Measurements from ENCODE around the gene C13orf46. TPM values are rescaled to one million over a fixed set of nuclear protein-coding genes. Genes with fewer than 3 reads are reported as not detected.
"Not testable (repeated sequence)": the region's sequence is repeated elsewhere in the genome, so short reads cannot be mapped to it uniquely, and the experiment has no call there.

The C13orf46 gene
- not detected in 2 replicates for total RNA-seq (2014; rRNA removed; shearing (Covaris generic))

DNA sequence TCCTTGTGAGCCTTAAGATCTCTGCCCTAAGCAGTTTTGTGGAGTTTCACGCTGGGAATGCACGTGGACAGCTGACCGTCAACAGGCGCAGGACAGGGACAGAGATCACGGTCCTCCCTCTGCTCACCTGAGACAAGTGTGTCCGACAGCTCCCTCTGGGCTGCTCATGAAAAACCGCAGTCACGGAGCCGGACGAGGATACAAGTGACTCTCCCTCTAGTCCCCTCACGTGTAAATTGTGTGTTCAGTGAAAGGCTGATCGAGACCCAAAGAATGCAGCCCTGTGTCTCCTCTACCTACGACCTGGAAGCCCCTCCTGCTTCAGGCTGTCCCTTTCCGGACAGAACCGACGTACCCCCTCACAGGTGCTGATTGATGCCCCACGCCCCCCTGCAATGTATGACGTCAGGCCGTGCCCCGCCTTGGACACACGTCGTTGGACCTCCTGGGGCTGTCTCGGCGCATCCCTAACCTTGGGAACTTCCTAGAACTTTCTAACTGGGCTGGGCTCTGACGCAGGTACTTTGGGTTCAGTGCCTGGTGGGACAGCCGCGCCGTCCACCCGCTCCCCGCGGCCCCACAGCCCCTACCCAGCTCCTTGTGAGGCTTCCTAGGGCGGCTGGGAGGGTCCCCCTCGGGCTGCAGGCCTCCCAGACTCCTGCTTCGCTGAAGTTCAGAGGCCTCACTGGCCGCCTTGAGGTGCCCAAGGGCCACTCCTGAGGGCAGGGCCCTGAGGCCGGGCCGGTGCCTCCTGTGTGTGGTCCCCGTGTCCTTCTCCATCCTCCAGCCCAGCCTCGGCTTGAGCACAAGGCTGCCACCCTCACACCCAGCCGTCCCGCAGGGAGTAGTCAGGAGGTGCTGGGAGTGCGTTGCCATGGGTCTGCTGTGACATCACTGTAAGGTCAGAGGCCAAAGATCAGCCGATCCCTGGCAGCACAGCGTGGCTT lies at the start of gene C13orf46:
Gene C13orf46, minus strand, starts transcription at position 859 of the 947 bp plus-strand sequence. Its CDS starts 79 bp downstream, at position 780.
- no peak for DNase-seq (ENCODE audit: low spot score)

DNA sequence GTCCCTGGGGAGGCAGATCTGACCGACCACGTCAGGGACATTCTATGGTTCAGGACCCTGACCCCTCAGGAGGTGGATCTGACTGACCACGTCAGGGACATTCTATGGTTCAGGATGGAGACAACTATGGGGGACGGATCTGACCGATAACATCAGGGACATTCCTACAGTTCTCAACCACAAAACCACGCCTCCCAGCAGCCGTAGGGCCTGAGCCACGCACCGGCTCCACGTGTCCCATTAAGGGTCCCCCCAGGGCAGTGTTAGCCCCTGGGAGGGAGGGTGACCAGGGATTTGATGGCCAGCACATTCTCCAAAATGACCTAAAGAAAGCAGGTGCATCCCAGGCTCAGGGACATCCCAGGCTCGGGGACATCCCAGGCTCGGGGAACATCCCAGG lies 49.0 kb upstream of the C13orf46 start:
- DNase-seq (ENCODE audit: low spot score), result no peak

DNA sequence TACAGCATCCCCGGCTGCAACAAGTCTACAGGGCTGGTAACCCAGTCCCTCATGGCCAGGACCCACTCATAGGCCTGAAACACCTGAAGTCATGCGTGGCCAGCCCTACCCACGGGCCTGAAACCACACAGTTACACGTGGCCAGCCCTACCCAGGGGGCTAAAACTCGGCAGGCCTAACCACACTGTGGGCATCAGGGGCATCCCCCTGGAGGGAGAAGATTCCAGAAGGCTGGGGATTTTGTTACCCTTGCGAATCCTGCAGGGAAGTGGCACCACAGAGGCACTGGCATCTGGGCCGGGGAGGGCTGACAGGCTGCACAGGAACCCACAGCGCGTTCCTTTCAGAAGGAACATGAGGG lies 48.4 kb upstream of the C13orf46 start:
- no peak for DNase-seq (ENCODE audit: low spot score)

DNA sequence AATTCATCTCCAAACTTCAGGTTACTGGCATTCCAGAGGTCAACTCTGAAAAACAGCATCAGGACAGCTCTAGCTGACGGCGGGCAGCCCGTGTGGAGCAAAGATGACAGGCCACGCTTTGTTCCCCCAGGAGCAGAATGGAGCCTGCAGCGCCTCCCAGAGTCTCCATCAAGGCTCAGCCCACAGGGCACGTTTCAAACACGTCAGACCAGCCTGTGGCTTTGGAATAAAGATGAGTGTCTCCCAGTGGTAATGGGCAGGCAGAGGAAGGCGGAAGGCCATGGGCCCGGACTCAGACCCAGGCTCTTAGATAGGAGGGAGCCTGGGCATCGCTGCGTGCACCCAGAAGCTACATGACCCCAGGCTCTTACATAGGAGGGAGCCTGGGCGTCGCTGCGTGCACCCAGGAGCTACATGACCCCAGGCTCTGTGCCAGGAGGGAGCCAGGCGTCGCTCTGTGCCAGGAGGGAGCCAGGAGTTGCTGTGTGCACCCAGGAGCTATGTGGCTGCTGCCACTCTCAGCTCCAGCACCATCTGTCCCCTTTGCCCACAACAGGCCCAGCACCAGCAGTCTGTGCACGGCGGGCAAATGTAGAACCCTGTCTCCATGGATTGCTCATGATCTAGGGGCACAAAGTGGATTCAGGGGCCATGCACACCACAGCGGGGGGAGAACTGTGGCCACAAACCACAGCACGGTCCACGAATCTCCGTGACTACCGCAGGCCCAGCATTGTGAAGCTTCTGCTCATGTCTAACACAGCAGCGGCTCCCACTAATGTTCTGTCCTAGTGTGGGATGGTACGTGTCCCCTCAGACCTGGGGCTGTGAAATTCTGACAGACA lies 47.8 kb upstream of the C13orf46 start:
- no peak for DNase-seq (ENCODE audit: low spot score)

DNA sequence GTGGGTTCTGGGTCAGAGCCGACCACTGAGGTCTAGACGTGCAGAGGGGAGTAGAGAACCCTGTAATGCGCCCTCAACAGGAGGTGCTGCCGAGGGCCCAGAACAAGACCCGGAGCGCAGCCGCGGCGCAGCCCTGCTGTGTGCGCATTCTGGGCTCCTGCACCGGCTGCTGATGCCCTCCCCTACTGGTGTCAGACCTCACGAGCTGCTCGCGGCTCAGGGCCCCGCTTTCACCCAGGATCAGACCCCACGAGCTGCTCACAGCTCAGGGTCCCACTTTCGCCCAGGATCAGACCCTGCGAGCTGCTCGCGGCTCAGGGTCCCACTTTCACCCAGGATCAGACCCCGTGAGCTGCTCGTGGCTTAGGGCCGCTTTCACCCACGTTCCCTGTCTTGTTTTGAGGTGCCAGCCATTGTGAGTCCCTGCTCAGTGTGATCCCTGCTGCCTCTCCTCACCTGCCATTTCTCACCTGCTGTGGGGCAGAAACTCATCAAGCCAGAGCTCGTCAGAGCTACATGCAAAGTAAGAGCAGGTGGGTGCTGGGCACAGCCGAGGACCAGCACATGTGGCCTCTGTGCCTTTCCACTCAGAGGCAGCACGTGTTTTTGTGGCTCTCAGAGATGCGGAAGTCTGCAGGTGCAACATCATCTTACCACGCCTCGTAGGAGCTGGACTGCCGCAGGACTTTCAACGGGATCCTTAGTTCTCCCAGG lies 47.0 kb upstream of the C13orf46 start:
- DNase-seq (ENCODE audit: low spot score), result no peak

DNA sequence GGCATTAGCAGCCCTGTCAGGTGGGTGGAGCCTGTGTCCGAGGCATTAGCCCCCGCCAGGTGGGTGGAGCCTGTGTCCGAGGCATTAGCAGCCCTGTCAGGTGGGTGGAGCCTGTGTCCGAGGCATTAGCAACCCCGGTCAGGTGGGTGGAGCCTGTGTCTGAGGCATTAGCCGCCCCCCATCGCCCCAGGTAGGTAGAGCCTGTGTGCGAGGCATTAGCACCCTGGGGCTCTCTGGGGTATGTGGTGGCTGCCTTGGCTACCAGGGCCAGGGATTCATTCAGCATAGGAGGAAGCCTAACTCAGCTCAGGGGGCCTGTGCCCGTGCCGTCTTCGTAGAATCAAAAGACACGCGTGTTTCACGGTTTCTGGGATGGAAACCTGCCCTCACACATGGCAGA lies 46.3 kb upstream of the C13orf46 start:
- DNase-seq (ENCODE audit: low spot score), result not testable (repeated sequence)

DNA sequence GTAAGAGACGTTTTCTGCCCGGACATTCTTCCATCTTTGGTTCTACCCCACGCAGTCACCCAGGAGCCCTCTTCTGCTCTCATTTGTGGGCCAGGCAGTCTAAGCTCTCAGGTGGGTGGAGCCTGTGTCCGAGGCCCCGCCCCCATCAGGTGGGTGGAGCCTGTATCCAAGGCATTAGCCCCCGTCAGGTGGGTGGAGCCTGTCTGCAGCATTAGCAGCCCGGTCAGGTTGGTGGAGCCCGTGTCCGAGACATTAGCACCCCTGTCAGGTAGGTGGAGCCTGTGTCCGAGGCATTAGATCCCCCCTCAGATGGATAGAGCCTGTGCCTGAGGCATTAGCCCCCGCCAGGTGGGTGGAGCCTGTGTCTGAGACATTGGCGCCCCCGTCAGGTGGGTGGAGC lies 45.5 kb upstream of the C13orf46 start:
- no peak for DNase-seq (ENCODE audit: low spot score)

DNA sequence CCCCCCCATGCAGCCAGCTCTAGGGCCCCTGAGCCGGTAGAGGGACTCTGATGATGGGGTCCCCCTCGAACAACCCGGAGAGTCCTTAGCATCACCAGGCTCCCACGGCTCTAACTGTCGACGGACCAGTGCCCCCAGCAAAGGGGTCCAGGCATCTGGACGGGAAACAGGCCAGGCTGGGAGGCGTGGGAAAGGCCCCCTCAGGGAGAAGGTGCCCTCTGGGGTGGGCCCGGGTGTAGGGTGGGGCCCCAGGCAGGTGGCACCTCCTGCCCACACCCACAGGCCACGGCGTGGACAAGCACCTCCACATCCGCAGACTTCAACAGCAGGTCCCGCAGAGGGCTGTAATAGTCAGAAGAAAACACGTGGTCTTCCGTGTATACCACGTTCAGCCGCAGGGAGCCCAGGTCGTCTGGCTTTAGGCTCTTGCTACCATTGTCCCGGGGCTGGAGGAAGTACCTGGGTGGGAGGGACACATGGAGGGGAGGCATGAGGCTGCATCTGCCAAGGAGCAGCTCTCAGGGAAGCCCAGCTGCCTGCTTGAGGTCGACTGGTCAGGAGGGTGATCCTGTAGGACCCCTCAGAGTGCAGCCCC lies 44.7 kb upstream of the C13orf46 start:
- DNase-seq (ENCODE audit: low spot score), result no peak

DNA sequence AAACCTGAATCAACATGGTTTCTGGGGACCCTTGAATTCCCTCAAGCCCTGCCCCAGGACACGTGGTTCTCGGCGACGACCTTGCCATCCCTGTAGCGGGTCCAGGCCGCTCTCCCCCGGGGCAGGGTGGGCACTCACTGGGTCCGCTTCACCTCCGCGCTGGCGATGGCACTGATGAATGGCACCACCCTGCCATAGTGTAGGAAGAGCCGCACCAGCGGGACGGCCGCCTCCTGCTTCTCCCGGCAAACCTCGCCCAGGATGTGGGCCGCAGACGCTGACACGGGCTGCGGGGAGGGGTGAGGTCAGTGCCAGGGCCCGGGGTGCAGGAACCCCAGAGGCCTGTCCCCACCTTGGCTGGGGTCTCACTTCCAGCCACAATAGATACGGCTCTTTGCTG lies 44.1 kb upstream of the C13orf46 start:
- DNase-seq (ENCODE audit: low spot score), result no peak

DNA sequence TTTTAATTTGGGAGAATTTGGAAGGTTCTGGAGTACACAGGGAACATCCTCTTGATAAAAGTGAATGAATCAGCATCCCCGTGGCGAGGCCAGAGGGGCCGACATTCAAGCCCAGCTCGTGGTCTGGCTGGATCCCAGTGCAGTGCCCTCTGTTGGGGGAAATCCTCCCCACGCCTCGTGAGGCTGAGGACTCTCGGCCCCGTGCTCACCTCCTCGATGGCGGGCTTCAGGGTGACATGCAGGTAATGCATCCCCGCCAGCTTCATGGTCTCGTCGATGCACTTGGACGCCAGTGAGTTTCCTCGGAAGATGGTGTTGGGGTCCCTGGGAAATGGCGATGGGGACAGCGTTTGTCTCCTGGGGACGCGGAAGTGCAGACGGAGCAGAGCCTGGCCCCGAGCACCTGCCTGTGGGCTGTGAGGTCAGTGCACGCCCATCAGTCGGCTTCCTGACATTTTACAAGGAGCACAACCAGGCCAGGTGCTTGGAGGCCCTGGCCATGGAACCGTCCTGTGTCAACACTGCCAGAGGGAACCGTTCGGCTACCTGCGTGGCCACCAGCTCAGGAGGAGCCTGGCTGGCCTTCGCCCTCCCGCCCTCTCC lies 43.3 kb upstream of the C13orf46 start:
- no peak for DNase-seq (ENCODE audit: low spot score)

DNA sequence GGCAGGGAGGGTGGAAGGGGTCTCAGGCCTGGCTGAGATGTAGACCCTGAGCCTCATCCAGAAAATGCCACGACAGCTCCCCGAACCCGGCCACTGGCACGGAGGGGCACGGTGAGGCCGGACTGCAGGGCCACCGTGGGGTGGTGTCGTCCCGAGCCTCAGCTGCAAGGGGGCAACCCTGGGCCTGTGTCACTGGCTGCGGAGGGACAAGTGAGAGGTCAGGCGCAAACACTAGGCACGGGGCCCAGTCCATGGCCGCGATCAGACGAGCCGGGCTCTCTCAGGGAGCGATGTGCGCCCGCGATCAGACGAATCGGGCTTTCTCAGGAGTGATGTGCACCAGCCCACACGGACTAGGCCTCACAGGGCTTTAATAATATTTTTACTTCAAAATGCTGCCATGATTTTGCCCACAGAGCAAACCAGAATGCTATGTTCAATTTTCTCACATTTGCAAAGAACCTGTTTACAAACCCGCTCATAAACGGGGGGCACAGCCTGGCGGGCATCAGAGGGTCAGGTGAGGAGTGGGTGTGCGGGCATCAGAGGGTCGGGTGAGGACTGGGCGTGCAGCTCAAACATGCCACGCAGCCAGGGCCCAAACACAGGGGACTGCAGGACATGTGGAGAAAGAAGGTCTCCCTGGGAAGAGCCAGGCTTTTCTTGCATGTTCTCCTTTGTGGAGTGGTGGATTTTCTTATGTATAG lies 42.6 kb upstream of the C13orf46 start:
- no peak for DNase-seq (ENCODE audit: low spot score)

DNA sequence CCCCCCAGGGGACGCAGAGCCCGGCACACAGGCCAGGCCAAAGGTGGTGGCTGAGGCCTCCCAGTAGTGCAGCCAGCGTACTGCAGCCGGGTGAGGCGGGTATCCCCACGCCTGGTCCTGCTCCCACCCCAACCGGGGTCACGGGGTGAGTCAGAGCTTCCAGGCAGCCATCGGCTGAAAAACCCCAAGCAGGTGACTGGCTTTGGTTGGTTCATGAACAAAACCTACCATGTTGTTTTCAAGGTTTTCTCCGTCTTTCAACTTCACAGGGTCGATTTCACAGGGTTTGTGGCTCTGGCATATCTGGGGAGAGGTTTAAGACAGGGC lies 42.1 kb upstream of the C13orf46 start:
- DNase-seq (ENCODE audit: low spot score), result no peak

DNA sequence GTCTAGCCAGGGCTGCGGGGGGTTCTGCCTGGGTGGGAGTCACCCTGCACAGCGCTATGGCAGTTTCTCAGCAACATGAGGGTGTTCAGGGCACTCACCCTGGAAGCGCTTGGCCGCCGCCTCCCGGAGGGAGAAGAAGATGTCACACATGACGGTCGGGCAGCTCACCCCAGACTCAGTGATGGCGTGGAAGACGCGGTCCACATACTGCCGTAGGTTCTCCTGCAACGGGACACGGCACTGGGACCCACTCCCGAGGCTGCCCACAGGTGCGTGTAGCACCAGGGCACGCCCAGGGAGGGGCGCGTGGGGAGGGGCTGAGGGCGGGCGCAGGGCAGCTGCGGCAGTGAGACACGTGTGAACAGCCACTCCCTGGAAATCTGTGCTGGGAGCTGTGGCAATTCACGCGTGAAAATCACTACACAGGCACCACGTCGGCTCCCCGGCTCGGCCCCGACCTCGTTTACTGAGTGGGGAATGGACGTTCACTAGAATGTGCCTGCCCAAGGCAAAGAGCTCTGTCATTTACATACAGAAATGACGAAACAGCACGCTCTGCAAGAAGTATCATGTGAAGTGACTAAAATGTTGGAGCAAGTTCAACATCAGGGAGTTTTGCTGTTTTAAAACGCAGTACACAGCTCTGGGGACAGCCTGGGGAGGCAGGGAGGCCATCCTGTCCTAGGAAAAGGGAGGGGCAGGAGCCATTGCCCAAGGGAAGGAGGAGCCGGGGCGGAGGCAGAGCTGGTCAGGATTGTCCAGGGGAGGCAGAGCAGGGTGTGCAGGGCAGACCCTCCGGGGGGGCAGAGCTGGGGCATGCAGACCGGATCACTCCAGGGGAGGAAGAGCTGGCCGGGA lies 41.5 kb upstream of the C13orf46 start:
- DNase-seq (ENCODE audit: low spot score), result no peak

DNA sequence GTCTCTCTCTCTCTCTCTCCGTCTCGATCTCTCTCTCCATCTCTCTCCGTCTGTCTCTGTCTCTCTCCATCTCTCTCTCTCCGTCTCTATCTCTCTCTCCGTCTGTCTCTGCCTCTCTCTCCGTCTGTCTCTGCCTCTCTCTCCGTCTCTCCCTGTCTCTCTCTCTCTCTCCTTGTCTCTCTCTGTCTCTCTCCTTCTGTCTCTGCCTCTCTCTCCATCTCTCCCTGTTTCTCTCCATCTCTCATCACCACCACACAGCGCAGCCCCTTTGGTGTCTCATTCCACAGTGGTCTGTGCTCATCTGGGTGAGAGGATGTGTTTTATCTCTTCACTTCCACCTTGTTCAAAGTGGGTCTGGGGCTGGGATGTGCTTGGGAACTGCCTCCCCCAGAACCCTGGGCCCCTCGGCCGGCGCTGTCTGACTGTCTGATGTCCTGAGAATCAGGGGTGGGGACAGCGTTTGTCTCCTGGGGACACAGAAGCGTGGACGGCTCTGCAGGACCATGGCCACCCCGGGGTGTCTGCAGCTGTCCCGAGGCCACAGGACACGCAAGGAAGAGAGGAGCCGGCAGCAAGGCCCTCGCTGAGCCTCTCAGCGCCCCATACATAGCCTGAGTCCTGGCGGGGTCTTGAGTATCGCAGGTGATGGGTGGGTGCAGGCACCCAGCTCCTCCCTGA lies 40.2 kb upstream of the C13orf46 start:
- DNase-seq (ENCODE audit: low spot score), result no peak

DNA sequence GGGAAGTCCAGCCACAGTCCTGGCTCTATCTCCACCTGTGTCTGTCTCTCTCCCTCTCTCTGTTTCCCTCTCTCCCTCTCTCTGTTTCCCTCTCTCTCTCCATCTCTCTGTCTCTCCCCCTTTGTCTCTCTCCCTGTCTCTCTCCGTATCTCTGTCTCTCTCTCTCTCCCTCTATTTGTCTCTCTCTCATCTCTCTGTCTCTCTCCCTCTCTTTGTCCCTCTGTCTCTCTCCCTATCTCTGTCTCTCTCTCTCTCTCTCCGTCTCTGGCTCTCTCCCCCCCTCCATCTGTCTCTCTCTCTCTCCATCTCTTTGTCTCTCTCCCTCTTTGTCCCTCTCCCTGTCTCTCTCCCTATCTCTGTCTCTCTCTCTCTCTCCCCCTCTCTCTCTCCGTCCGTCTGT lies 39.5 kb upstream of the C13orf46 start:
- DNase-seq (ENCODE audit: low spot score), result no peak

DNA sequence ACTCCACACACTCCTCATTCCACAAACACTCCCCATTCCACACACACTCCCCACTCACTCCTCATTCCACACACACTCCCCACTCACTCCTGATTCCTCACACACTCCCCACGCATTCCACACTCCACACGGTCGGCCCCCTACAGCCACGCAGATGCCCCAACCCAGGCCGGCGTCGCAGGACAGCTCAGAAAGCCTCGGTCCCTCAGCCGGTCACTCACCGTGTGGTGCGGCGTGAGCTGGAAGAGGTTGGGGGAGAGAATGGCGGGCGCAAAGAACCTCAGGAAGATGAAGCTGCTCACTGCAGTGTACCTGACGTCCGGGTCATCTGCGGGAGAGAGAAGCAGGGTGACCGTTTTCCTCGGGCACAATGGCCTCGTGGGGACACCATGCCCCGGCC lies 39.0 kb upstream of the C13orf46 start:
- DNase-seq (ENCODE audit: low spot score), result no peak

DNA sequence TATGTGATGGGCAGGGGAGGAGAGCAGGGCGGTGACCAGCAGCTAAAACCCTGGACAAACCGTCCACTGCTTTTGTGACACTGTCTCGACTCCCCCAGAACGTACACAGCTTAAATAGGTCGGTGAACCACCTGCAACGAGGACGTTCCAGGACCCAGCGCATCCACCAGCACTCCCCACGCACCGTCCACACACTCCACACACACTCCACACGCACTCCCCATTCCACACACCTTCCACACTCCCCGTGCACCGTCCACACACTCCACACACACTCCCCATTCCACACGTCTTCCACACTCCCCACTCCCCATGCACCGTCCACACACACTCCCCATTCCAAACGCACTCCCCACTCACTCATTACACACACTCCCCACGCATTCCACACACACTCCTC lies 38.3 kb upstream of the C13orf46 start:
- no peak for DNase-seq (ENCODE audit: low spot score)

DNA sequence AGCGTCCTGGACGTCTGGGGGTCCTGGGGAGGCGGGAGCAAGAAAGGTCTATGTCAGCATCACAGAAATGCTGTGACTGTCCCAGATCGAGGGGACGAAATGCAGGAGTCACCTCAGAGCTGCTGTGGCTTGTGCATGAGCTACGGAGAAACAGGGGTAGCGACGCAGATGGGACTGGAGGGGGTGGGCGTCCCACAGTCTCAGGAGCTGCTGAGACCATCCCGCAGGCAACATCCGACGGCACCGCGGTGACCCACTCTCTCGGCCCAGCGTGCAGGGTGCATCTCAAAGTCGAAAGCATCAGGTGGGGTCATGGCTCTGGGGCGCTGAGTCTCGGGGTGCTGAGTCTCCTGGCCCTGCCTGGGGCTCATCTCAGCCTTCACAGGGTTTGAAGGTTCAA lies 37.4 kb upstream of the C13orf46 start:
- no peak for DNase-seq (ENCODE audit: low spot score)

DNA sequence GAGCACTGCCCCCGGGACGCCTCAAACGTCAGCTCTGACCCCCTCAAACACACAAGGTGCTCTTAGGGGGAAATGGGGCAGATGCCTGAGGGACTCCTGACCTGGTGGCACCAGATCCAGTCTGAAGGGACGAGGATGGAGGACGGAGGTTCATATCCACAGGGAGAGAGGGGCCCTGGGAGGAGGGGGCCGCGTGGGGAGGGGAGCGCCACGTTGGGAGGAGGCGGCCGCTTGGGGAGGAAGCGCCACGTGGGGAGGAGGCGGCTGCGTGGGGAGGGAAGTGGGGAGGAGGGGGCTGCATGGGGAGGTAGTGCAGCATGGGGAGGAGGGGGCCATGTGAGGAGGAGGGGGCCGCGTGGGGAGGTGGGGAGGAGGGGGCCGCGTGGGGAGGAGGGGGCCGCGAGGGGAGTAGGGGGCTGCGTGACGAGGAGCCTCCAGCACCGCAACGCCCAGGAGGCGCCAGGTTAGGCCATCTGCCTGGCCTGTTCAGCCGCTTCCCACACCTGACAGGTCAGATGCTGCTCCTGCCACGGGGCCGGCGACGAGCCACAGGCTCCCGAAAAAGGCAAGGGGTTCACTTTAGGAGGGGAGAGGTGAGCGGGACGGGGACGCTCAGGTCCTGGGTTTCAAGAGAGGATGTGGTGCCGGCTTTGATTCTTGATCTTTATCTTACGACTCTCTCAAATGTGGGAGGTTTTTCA lies 36.7 kb upstream of the C13orf46 start:
- no peak for DNase-seq (ENCODE audit: low spot score)

All from H4 (cell line).